GM12892 (cell line): Measurements from ENCODE around the gene HDDC2.

ENCODE experiments used
- POLR2A ChIP-seq: IDR thresholded peaks from 2 replicates; pipeline ENCODE4 v1.6.1; 2011; ENCODE audit warnings: low read depth, low read length, control low read depth
- POLR2AphosphoS5 ChIP-seq: IDR thresholded peaks from 2 replicates; pipeline ENCODE4 v1.6.1; 2011; ENCODE audit warnings: low read depth, low read length, control low read depth
- TAF1 ChIP-seq: IDR thresholded peaks from 2 replicates; pipeline ENCODE4 v1.6.1; 2011; ENCODE audit warnings: low read depth, mild to moderate bottlenecking, control low read depth, low read length, borderline replicate concordance

DNA sequence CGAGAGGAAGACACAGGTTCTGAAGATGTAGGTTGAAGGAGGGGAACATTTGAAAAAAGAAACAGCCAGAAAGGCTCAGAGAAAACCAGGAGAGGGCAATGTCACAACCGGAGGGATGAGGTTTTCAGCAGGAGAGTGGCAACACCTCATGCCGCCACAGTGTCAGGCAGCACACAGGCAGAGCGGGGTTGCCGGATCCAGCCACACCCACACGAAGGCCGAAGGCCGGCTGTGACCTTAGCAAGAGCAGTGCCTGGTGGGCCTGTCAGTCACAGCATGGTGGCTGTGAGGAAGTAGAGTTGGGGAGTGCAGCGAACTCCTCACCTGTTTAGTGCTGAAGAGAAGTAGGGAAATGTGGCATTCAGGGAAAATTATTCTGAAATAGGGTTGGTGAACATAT, 14.0 kb downstream of the HDDC2 start:
- TF ChIP-seq POLR2A (no peak), POLR2AphosphoS5 (no peak), TAF1 (no peak)
